ENCODE measurements around the gene GTF2A1. TPM values are rescaled to one million over a fixed set of nuclear protein-coding genes. Genes with fewer than 3 reads are reported as not detected.

GTF2A1 gene
- polyA plus RNA-seq, 1 of the 3 experiments (the other 2 are of a cell fraction) = 7.6 TPM

DNA sequence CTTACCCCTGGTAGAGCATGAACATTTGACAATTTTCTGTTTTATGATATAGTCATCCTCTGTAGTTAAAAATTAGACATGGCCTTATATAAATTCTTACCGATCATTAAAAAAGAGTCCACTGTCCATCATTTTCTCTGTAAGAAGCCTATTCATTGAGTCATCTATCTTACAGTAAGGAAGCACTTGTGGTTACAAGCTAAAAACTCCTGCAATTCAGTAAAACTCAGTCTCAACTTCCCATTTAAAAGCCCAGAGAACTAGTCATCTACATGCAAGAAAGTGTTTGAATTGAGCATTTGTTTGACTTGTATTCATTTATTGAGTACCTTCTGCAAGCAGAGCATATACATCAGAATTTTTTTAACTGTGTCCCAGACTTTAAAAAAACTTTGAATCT lies 63.3 kb downstream of the GTF2A1 start:
- Histone ChIP-seq H3K9me2 (no peaks in the 10 kb centered on the region), H2AFZ (ENCODE audit: low read depth) (no peak overlapping the region), H3K4me1 (ENCODE audit: control insufficient read depth in 1 of 2, insufficient read depth in 2 of 2, low read depth in 1 of 2, low read length in 1 of 2) (no peaks in the 10 kb centered on the region), H3K36me3 (replicated peaks in 1 of 2; ENCODE audit: control insufficient read depth in 1 of 2, insufficient read depth in 2 of 2, low read length in 1 of 2) (no peaks in the 10 kb centered on the region), H3K9me3 (no peaks in the 10 kb centered on the region), H3K27me3 (ENCODE audit: insufficient read depth) (no peaks in the 10 kb centered on the region), H3K4me3 (ENCODE audit: low read depth in 2 of 2, low read length in 1 of 2) (no peak overlapping the region), H3K9ac (no peak overlapping the region), H3K4me2 (no peak overlapping the region), H3F3A (replicated peaks; ENCODE audit: insufficient read depth) (no peaks in the 10 kb centered on the region), H3K79me2 (ENCODE audit: insufficient read depth) (no peaks in the 10 kb centered on the region), H4K20me1 (ENCODE audit: insufficient read depth) (no peaks in the 10 kb centered on the region), H3K27ac (ENCODE audit: low read depth in 2 of 2, low read length in 1 of 2) (no peak overlapping the region)
- DNase-seq = no peak
- ChIA-PET POLR2A (no interaction called here), CTCF (interaction anchor here (1.0 to 1.1 kb wide), 2 partner anchors 58 to 202 kb away, joined by 3 to 4 read pairs; partner anchors contain the start of gene TSHR)
- WGBS (ENCODE audit: low lambda C conversion rate) = 91% methylated on average over 1 of the region's 1 CpG
- TF ChIP-seq TAF1 (IDR thresholded peaks at IDR 0.05; ENCODE audit: borderline replicate concordance, low read depth, low read length) (no peak), RCOR1 (IDR thresholded peaks at IDR 0.05; ENCODE audit: low read length) (no peak), MEF2A (IDR thresholded peaks at IDR 0.05; ENCODE audit: borderline replicate concordance, low read depth) (no peak), FOSL2 (IDR thresholded peaks at IDR 0.05; ENCODE audit: borderline replicate concordance, low read depth) (no peak)

DNA sequence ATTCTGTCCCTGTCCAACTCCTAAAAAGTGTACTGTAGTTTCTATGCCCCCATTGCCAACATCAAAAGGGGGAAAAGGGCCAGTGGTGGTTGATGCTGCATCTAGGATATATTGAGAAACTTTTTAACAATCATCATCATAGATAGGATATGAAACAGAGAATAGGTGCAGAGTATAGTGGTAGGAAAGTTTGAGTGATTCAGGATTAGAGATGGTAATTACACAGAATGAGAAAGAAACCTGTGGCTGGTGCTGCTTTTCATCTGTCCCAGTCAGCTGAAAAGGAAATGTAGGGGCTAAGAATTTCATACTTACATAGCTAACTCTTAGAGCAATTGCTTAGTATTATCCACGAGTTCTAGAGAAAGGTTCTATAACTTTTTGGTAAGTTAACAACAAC lies 67.6 kb downstream of the GTF2A1 start:
- H4K20me1 ChIP-seq (ENCODE audit: insufficient read depth) = no peaks in the 10 kb centered on the region
- no peak overlapping the region for H3K27ac ChIP-seq (ENCODE audit: low read depth in 2 of 2, low read length in 1 of 2)
- no peak overlapping the region for H3K4me2 ChIP-seq
- no peak for DNase-seq
- TF ChIP-seq, protein P1, sequence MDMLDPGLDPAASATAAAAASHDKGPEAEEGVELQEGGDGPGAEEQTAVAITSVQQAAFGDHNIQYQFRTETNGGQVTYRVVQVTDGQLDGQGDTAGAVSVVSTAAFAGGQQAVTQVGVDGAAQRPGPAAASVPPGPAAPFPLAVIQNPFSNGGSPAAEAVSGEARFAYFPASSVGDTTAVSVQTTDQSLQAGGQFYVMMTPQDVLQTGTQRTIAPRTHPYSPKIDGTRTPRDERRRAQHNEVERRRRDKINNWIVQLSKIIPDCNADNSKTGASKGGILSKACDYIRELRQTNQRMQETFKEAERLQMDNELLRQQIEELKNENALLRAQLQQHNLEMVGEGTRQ (IDR thresholded peaks at IDR 0.05; ENCODE audit: borderline replicate concordance, low read depth, low read length) = no peak
- TF ChIP-seq RAD21 (IDR thresholded peaks at IDR 0.05; ENCODE audit: low read length) = no peak
- TF ChIP-seq, protein P2, sequence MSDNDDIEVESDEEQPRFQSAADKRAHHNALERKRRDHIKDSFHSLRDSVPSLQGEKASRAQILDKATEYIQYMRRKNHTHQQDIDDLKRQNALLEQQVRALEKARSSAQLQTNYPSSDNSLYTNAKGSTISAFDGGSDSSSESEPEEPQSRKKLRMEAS (IDR thresholded peaks at IDR 0.05; ENCODE audit: low read depth) = no peak
- no peak for TF ChIP-seq NRF1 (IDR thresholded peaks at IDR 0.05; ENCODE audit: low read depth, low read length)
- TF ChIP-seq ELF1 (IDR thresholded peaks at IDR 0.05) = no peak
- TF ChIP-seq POLR2AphosphoS5 (IDR thresholded peaks at IDR 0.05; ENCODE audit: low read depth, low read length) = no peak
- TF ChIP-seq GATA2 (CRISPR knock-in tag; IDR thresholded peaks at IDR 0.05) = no peak
- TF ChIP-seq FOXM1 (IDR thresholded peaks at IDR 0.05; ENCODE audit: low read depth) = no peak
- no peak for TF ChIP-seq GABPA (IDR thresholded peaks at IDR 0.05; ENCODE audit: low read depth)
- no peak for TF ChIP-seq EP300 (IDR thresholded peaks at IDR 0.05; ENCODE audit: borderline replicate concordance in 1 of 2, low read depth in 1 of 2, low read length in 1 of 2)
- no peak for TF ChIP-seq RCOR1 (IDR thresholded peaks at IDR 0.05; ENCODE audit: low read length)
- ChIA-PET POLR2A (no interaction called here), CTCF (interaction anchor here (1.0 to 1.4 kb wide), 2 partner anchors 9 to 157 kb away, joined by 4 read pairs; no protein-coding TSS in a partner anchor)
- H3K9me3 ChIP-seq = no peaks in the 10 kb centered on the region
- no peak overlapping the region for H2AFZ ChIP-seq (ENCODE audit: low read depth)
- 3% methylated on average over 1 of the region's 1 CpG for WGBS (ENCODE audit: low lambda C conversion rate)
- H3K36me3 ChIP-seq (replicated peaks in 1 of 2; ENCODE audit: control insufficient read depth in 1 of 2, insufficient read depth in 2 of 2, low read length in 1 of 2) = no peaks in the 10 kb centered on the region
- no peaks in the 10 kb centered on the region for H3F3A ChIP-seq (replicated peaks; ENCODE audit: insufficient read depth)
- no peaks in the 10 kb centered on the region for H3K4me1 ChIP-seq (ENCODE audit: control insufficient read depth in 1 of 2, insufficient read depth in 2 of 2, low read depth in 1 of 2, low read length in 1 of 2)
- no peaks in the 10 kb centered on the region for H3K27me3 ChIP-seq (ENCODE audit: insufficient read depth)
- H3K79me2 ChIP-seq (ENCODE audit: insufficient read depth) = no peaks in the 10 kb centered on the region
- no peak overlapping the region for H3K9ac ChIP-seq
- H3K9me2 ChIP-seq = no peaks in the 10 kb centered on the region
- no peak overlapping the region for H3K4me3 ChIP-seq (ENCODE audit: low read depth in 2 of 2, low read length in 1 of 2)

All from SK-N-SH (cell line).